GM19397 (cell line): ENCODE results near the gene FARP1.
"Not testable (repeated sequence)": the region's sequence is repeated elsewhere in the genome, so short reads cannot be mapped to it uniquely, and the experiment has no call there.

Experiments
- ATAC-seq: cut with Tn5 transposase; IDR thresholded peaks from one replicate; pipeline ENCODE4 v1.9.1; 2021; ENCODE audit warnings: mild to moderate bottlenecking, moderate library complexity; ENCODE audit not compliant: unreplicated experiment

Gene FARP1

DNA sequence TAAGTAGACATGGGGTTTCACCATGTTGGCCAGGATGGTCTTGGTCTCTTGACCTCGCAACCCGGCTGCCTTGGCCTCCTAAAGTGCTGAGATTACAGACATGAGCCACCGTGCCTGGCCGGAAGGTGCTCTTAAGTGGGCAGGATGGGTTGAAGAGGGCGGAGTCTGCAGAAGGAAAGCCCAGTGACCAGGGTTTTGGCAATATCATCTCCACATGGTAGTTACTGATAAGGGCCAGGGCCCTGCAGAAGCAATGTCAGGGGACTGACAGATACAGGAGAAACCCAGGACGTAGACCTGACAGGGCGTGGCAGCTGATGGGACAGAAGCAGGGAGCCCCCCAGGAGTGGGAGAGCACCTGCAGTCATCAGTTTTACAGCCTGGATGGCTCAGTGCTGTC, 79.9 kb downstream of the FARP1 start:
- no peak for ATAC-seq

DNA sequence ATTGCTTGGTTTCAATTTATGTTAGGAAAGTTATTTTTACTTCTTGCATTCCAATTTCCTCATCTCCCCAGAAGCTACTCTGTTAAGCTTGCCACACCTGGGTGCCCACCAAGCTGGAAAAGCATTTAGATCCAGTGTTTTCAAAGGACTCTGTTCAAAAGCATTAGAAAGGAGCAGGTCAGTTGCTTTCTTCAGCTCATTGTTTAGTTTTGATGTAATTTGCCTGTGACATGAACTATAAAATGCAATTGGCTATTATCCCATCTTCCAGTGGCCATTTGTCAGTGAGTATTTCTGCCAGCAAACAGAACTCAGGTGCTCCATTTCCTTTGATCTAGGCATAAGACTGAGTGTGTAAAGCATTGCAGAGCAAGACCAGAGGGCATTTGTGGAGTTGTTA, 80.8 kb downstream of the FARP1 start:
- ATAC-seq = no peak

DNA sequence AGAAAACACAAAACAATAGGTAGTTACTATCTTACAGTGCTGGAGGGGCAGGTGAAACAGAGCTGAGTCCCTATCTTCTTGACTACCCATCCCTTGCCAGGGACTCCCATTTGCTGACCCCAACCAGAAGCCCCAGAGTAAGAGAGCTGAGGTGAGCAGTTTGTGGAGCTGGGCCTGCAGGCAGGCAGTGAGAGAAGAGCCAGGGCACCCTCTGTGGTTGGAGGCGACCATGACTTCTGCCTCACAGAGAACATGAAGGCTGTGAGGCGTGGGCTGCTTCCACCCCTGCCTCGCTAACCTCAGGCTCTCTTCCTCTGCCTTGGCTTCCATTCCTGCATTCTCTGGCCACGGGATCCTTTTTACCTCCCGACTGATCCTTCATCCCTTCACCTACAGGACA, 81.7 kb downstream of the FARP1 start:
- no peak for ATAC-seq

DNA sequence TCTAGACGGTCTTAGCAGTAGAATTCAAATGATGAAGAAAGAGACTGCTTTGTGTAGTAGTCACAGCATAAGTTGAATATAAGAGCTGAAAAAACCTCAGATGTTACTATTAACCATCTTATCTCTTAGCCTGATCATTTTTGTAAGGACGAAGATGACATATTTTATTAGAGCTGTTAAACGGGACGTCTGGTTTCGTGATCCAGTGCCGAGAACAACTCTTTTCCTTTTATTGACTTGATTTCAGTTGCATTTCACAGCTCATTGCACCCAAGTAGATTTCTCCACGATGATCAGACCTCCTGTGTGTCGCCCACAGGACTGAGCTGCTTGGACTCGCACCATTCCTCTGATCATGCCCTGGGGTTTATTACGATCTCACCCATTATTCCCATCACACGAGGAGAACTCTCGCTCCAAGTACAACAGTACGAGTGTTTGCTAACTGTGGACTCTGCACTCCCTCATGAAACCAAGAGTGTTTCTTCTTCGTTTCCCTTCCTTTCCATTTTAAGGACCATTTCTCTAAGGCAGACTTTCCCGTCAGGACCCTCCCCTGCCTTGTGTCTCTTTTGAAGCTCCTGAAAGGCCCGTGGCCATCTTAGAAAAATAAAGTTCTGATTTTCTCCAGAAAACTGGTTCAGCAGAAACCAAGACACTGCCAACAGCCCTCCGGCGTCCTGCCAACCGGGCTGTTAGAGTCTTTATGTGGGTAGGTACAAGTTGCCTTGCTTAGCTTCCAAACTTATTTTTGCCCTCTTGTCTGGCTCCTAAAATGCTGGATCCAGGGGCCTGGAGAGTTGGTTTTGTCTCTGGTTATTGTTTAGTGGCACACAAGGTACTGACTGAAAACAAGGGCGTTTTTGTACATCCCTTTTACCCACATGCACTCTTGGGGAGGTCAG, 82.4 kb downstream of the FARP1 start:
- ATAC-seq = no peak

DNA sequence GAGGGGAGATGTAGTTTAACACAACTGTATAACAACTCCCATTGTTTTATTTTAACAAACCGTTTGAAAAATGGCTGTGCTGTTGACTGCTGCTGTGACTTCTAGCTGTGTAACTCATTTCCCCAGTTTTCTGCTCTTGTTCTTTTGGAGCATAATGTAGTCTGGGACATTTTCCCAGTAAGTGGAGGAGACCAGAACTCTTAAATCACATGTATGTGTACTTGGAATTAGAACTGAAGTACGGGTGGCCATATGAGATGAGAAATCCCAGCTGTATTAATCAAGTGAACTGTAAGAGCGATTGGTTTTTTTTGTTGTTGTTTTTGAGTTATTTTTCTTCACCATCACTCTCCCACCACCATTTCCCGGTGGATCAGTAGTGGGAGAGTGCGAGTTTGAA, 83.6 kb downstream of the FARP1 start:
- no peak for ATAC-seq

DNA sequence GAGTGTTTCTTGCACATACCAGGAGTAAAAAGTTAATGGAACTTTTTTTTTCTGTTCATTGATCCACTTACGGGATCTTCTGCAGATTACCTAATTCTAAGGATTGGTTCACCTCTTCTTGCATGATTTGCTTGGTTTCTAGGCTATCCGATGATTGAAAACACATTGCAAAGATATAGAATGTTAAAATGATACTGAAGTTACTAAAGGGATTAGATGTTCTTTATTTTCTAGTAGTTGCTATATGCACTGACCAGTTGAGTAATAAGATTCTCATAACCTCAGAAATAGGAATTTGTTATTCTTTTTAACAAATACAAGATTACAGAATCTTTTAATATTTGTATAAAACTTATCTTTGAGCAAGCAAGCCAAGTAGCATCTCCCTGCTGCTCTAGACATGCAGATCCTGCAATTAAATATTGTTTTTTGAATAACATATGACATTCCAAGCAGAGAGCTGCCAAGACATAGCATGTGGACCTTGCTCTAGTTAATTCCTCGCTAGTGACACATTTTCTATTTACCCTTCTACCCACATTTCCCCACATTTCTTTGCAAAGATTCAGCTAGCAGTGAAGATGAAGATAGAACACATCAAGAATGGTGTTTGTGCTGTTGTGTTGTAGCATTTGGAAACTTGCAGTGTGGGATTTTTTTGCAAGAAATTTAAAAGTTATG, 85.9 kb downstream of the FARP1 start:
- no peak for ATAC-seq

DNA sequence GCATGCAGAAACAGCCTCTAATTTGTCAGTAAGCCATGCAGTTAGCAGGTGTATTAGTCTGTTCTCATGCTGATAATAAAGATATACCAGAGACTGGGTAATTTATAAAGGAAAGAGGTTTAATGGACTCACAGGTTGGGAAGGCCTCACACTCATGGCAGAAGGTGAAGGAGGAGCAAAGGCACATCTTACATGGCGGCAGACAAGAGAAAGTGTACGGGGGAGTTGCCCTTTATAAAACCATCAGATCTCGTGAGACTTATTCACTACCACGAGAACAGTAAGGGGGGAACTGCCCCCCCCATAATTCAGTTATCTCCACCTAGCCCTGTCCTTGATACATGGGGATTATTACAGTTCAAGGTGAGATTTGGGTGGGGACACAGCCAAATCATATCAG, 87.9 kb downstream of the FARP1 start:
- not testable (repeated sequence) for ATAC-seq

GRCh38 chr13:98232456-98232855, 89.6 kb downstream of the FARP1 start:
- no peak for ATAC-seq

- no peak for ATAC-seq
Measured at GRCh38 chr13:98233127-98233526, 90.2 kb downstream of the FARP1 start.

- ATAC-seq = no peak
Measured at GRCh38 chr13:98234348-98234747, 91.5 kb downstream of the FARP1 start.

DNA sequence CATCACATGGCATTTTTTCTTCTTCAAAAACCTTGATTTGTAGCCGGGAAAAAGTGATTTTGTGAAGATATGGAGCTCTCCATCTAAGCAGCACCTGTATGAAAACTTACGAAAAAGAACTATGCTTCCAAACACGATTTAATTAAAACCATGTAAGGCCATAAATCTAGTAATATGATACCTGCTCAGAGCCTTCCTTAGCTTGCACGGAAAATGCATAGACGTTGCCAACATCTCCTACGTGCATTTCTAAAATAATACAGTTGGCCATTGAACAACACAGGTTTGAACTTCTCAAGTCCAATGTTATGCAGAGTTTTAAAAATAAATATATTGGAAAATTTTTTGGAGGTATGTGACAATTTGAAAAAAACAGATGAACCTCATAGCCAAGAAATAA, 93.3 kb downstream of the FARP1 start:
- ATAC-seq = no peak

- ATAC-seq = no peak
Measured at GRCh38 chr13:98237331-98237730, 94.4 kb downstream of the FARP1 start.

- ATAC-seq = no peak
Measured at GRCh38 chr13:98239162-98240076, 96.5 kb downstream of the FARP1 start.

DNA sequence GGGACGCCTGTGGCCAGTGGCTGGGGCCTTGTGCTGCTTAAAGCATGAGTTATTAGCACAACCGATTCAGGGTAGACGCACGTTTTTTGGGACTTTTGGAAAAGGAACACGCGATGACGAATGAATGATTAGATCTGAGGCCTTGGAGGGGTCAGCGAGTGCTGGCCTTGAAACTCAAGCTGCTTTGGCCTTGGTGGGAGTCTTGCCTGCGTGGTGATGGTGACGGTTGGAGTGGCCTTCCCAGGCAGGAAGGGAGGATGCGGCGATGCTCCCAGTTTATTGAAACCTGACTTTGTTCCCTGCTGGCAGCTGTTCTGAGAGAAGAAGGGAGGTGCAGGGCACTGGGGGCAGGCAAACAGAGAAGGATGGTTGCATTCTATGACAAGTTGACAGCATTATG, 97.2 kb downstream of the FARP1 start:
- no peak for ATAC-seq

DNA sequence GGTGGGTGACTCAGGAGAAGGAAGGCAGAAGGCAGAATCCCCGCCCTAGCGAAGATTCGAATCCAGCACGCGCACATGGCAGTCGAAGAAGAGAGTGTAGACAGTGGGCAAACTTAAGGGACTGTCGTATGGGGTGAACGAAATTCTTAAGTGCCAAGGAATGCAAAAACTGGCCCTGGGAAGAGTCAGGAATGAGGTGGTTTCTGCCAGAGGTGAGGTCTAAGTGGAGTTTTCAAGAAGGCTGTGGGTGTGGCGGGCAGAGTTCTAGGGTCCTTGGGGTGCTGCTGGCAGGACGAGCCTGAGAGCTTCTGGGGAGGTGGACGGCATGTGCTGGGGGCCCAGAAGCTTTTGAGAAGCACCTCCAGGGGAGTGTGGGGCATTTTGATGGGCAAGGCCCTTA, 98.1 kb downstream of the FARP1 start:
- ATAC-seq = no peak

GRCh38 chr13:98241976-98242375, 99.1 kb downstream of the FARP1 start:
- ATAC-seq = no peak

DNA sequence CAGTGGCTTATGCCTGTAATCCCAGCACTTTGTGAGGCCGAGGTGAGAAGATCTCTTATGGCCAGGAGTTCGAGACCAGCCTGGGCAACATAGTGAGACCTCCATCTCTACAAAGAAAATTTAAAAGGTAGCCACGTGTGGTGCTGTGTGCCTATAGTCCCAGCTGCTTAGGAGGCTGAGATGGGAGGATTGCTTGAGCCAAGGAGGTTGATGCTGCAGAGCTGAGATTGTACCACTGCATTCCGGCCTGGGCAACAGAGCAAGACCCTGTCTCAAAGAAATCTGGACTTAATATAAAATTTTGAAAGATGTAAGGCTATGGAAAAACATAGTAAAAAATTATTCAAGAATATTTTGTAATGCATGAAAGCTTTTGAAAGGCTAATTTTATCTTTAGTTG, 99.5 kb downstream of the FARP1 start:
- ATAC-seq = no peak

GRCh38 chr13:98243929-98244272, 101.0 kb downstream of the FARP1 start:
- no peak for ATAC-seq

DNA sequence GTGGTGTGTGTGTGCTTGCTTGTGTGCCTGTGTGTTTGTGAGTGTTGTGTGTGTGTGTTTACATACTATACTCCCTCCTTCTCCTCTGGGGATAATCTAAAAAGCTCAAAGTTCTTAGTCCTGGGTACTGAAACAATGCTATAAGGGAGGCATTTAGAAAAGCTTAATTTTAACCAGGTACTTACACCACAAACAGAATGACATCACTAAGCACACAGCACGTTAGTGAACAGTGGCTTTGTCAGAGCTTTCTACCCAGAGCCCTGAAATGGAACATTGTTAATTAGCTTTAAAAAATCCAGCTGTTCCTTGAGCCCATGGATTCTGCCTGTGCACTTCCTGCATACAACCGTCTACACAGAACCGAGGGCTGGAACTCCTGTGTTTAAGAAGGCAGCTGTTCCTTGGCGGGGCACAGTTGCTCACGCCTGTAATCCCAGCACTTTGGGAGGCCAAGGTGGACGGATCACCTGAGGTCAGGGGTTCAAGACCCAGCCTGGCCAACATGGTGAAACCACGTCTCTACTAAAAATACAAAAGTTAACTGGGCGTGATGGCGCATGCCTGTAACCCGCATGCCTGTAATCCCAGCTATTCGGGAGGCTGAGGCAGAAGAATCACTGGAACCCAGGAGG, 103.8 kb downstream of the FARP1 start:
- ATAC-seq = no peak

GRCh38 chr13:98251708-98252107, 108.8 kb downstream of the FARP1 start:
- ATAC-seq = no peak

DNA sequence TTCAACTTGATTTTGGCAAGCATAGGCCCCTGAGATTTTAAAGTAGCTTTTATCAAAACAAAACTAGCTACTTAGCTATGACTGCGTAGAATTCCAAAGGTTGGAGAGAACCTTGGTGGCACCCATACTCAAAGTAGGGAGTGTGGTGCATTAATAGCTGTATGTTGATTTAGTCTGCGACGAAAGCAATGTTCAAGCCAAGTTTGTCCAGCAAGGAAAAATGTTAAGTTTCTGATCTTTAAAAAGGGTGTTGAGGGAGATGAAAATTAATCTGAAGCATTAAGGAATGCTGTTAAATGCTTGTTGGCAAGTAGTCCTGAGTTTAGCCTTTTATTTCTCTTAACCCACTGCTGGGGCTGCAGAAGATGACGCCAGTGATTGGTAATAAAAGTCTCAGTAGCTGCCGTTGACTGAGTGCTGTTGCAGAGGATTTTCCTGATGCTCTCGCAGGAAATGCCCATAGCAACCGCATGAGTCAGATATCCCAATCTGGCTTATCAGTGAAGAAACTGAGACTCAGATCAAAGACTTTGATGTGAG, 110.1 kb downstream of the FARP1 start:
- no peak for ATAC-seq
